ENCODE results near the gene STUM. TPM values are rescaled to one million over a fixed set of nuclear protein-coding genes. Genes with fewer than 3 reads are reported as not detected.

Gene STUM
- total and polyA plus RNA-seq, 4 donors, result 0.13 to 3.0 (median 1.7) TPM

GRCh38 chr1:226640321-226641136 lies 92.0 kb downstream of the STUM start:
- Histone ChIP-seq H3K4me3 (ENCODE audit: low read length in 2 of 2) (no peak overlapping the region), H3K9me3 (ENCODE audit: control insufficient read depth, low read length) (no peaks in the 10 kb centered on the region), H3K27ac (ENCODE audit: low read depth in 1 of 2, low read length in 2 of 2) (no peak overlapping the region), H3K4me1 (ENCODE audit: control insufficient read depth in 1 of 2, insufficient read depth in 2 of 2, low read length in 2 of 2) (no peaks in the 10 kb centered on the region), H3K36me3 (ENCODE audit: control insufficient read depth in 1 of 2, insufficient read depth in 2 of 2, low read length in 1 of 2) (no peaks in the 10 kb centered on the region), H3K27me3 (ENCODE audit: control insufficient read depth in 1 of 2, insufficient read depth in 2 of 2, low read length in 1 of 2) (no peaks in the 10 kb centered on the region)
- DNase-seq (peak; percentile 33 to 69), ATAC-seq (ENCODE audit: low FRiP score) (no peak)
- WGBS, 2 donors, result 86 to 89% methylated on average over 23 of the region's 23 CpGs
- intact Hi-C loops (cut with DNase I), result no loop called here

GRCh38 chr1:226641671-226642231 lies 93.2 kb downstream of the STUM start:
- peak; percentile 42 to 72 for DNase-seq
- no peaks in the 10 kb centered on the region for H3K4me1 ChIP-seq (ENCODE audit: control insufficient read depth in 1 of 2, insufficient read depth in 2 of 2, low read length in 2 of 2)

GRCh38 chr1:226642421-226642820 lies 93.9 kb downstream of the STUM start:
- Histone ChIP-seq H3K9me3 (ENCODE audit: control insufficient read depth, low read length) (no peaks in the 10 kb centered on the region), H3K27ac (ENCODE audit: low read depth in 1 of 2, low read length in 2 of 2) (no peak overlapping the region), H3K4me1 (ENCODE audit: control insufficient read depth in 1 of 2, insufficient read depth in 2 of 2, low read length in 2 of 2) (no peaks in the 10 kb centered on the region), H3K36me3 (ENCODE audit: control insufficient read depth in 1 of 2, insufficient read depth in 2 of 2, low read length in 1 of 2) (no peaks in the 10 kb centered on the region), H3K4me3 (ENCODE audit: low read length in 2 of 2) (no peak overlapping the region), H3K27me3 (ENCODE audit: control insufficient read depth in 1 of 2, insufficient read depth in 2 of 2, low read length in 1 of 2) (no peaks in the 10 kb centered on the region)
- DNase-seq (peak; percentile 32 to 51), ATAC-seq (ENCODE audit: low FRiP score) (no peak)
- intact Hi-C loops (cut with DNase I), result no loop called here
- 97% methylated on average over 8 of the region's 8 CpGs for WGBS, 2 donors

More at GRCh38 chr1:226641671-226642231, 93.2 kb downstream of the STUM start:
- H3K27ac ChIP-seq (ENCODE audit: low read depth in 1 of 2, low read length in 2 of 2), result no peak overlapping the region
- H3K27me3 ChIP-seq (ENCODE audit: control insufficient read depth in 1 of 2, insufficient read depth in 2 of 2, low read length in 1 of 2), result no peaks in the 10 kb centered on the region
- H3K9me3 ChIP-seq (ENCODE audit: control insufficient read depth, low read length), result no peaks in the 10 kb centered on the region
- no peak for ATAC-seq (ENCODE audit: low FRiP score)
- H3K36me3 ChIP-seq (ENCODE audit: control insufficient read depth in 1 of 2, insufficient read depth in 2 of 2, low read length in 1 of 2), result no peaks in the 10 kb centered on the region
- no peak overlapping the region for H3K4me3 ChIP-seq (ENCODE audit: low read length in 2 of 2)
- intact Hi-C loops (cut with DNase I), result no loop called here
- 94 to 95% methylated on average over 19 to 23 of the region's 23 CpGs for WGBS, 2 donors

GRCh38 chr1:226643177-226643576 lies 94.6 kb downstream of the STUM start:
- no peak overlapping the region for H3K27ac ChIP-seq (ENCODE audit: low read depth in 1 of 2, low read length in 2 of 2)
- intact Hi-C loops (cut with DNase I), result no loop called here
- 77 to 82% methylated on average over 9 of the region's 9 CpGs for WGBS, 2 donors
- ATAC-seq (ENCODE audit: low FRiP score) (no peak), DNase-seq (peak; percentile 46 to 58)
- H3K4me3 ChIP-seq (ENCODE audit: low read length in 2 of 2), result no peak overlapping the region
- no peaks in the 10 kb centered on the region for H3K4me1 ChIP-seq (ENCODE audit: control insufficient read depth in 1 of 2, insufficient read depth in 2 of 2, low read length in 2 of 2)
- H3K36me3 ChIP-seq (ENCODE audit: control insufficient read depth in 1 of 2, insufficient read depth in 2 of 2, low read length in 1 of 2), result no peaks in the 10 kb centered on the region
- no peaks in the 10 kb centered on the region for H3K9me3 ChIP-seq (ENCODE audit: control insufficient read depth, low read length)
- no peaks in the 10 kb centered on the region for H3K27me3 ChIP-seq (ENCODE audit: control insufficient read depth in 1 of 2, insufficient read depth in 2 of 2, low read length in 1 of 2)

- H3K27ac ChIP-seq (ENCODE audit: low read depth in 1 of 2, low read length in 2 of 2), result no peak overlapping the region
- no peaks in the 10 kb centered on the region for H3K36me3 ChIP-seq (ENCODE audit: control insufficient read depth in 1 of 2, insufficient read depth in 2 of 2, low read length in 1 of 2)
- H3K9me3 ChIP-seq (ENCODE audit: control insufficient read depth, low read length), result no peaks in the 10 kb centered on the region
- no peaks in the 10 kb centered on the region for H3K4me1 ChIP-seq (ENCODE audit: control insufficient read depth in 1 of 2, insufficient read depth in 2 of 2, low read length in 2 of 2)
- no peaks in the 10 kb centered on the region for H3K27me3 ChIP-seq (ENCODE audit: control insufficient read depth in 1 of 2, insufficient read depth in 2 of 2, low read length in 1 of 2)
- DNase-seq (peak; percentile 39 to 72), ATAC-seq (ENCODE audit: low FRiP score) (no peak)
- intact Hi-C loops (cut with DNase I), result no loop called here
- 81 to 88% methylated on average over 18 of the region's 18 CpGs for WGBS, 2 donors
- H3K4me3 ChIP-seq (ENCODE audit: low read length in 2 of 2), result no peak overlapping the region
Observed at GRCh38 chr1:226643611-226644540, 95.3 kb downstream of the STUM start.

GRCh38 chr1:226644541-226645176 lies 96.1 kb downstream of the STUM start:
- H3K27me3 ChIP-seq (ENCODE audit: control insufficient read depth in 1 of 2, insufficient read depth in 2 of 2, low read length in 1 of 2), result no peaks in the 10 kb centered on the region
- ATAC-seq (ENCODE audit: low FRiP score) (no peak), DNase-seq (peak; percentile 38 to 63)
- H3K4me3 ChIP-seq (ENCODE audit: low read length in 2 of 2), result no peak overlapping the region
- H3K9me3 ChIP-seq (ENCODE audit: control insufficient read depth, low read length), result no peaks in the 10 kb centered on the region
- H3K36me3 ChIP-seq (ENCODE audit: control insufficient read depth in 1 of 2, insufficient read depth in 2 of 2, low read length in 1 of 2), result no peaks in the 10 kb centered on the region
- no peak overlapping the region for H3K27ac ChIP-seq (ENCODE audit: low read depth in 1 of 2, low read length in 2 of 2)
- WGBS, 2 donors, result 89 to 95% methylated on average over 10 of the region's 10 CpGs
- intact Hi-C loops (cut with DNase I), result no loop called here
- no peaks in the 10 kb centered on the region for H3K4me1 ChIP-seq (ENCODE audit: control insufficient read depth in 1 of 2, insufficient read depth in 2 of 2, low read length in 2 of 2)

- Histone ChIP-seq H3K4me3 (ENCODE audit: low read length in 2 of 2) (no peak overlapping the region), H3K27ac (ENCODE audit: low read depth in 1 of 2, low read length in 2 of 2) (no peak overlapping the region), H3K9me3 (ENCODE audit: control insufficient read depth, low read length) (no peaks in the 10 kb centered on the region), H3K36me3 (ENCODE audit: control insufficient read depth in 1 of 2, insufficient read depth in 2 of 2, low read length in 1 of 2) (no peaks in the 10 kb centered on the region), H3K27me3 (ENCODE audit: control insufficient read depth in 1 of 2, insufficient read depth in 2 of 2, low read length in 1 of 2) (no peaks in the 10 kb centered on the region), H3K4me1 (ENCODE audit: control insufficient read depth in 1 of 2, insufficient read depth in 2 of 2, low read length in 2 of 2) (no peaks in the 10 kb centered on the region)
- DNase-seq (peak; percentile 36 to 55), ATAC-seq (ENCODE audit: low FRiP score) (no peak)
- intact Hi-C loops (cut with DNase I), result no loop called here
- 62 to 70% methylated on average over 10 of the region's 10 CpGs for WGBS, 2 donors
Observed at GRCh38 chr1:226645279-226645976, 96.9 kb downstream of the STUM start.
